HG02588 (cell line): ENCODE measurements around the gene DERL3.
A peak's percentile ranks its signal among the peaks of the same experiment; 100 is the strongest.

Experiments used
- ATAC-seq: cut with Tn5 transposase; IDR thresholded peaks from one replicate; pipeline ENCODE4 v1.9.1; 2021; ENCODE audit warnings: mild to moderate bottlenecking, moderate library complexity; ENCODE audit not compliant: unreplicated experiment

Gene DERL3

GRCh38 chr22:23847991-23848864, 9.4 kb upstream of the DERL3 start:
- ATAC-seq = no peak

- no peak for ATAC-seq
Measured at GRCh38 chr22:23847310-23847920, 8.6 kb upstream of the DERL3 start.

- no peak for ATAC-seq
Measured at GRCh38 chr22:23846081-23846469, 7.3 kb upstream of the DERL3 start.

GRCh38 chr22:23845265-23846080, 6.7 kb upstream of the DERL3 start:
- no peak for ATAC-seq

GRCh38 chr22:23844739-23845202, 6.0 kb upstream of the DERL3 start:
- no peak for ATAC-seq

- no peak for ATAC-seq
Measured at GRCh38 chr22:23842599-23842998, 3.8 kb upstream of the DERL3 start.

- no peak for ATAC-seq
Measured at GRCh38 chr22:23841736-23842445, 3.1 kb upstream of the DERL3 start.

GRCh38 chr22:23841292-23841691, 2.5 kb upstream of the DERL3 start:
- no peak for ATAC-seq

GRCh38 chr22:23840026-23840425, 1.2 kb upstream of the DERL3 start:
- ATAC-seq = no peak

GRCh38 chr22:23837911-23838680, 710 bp downstream of the DERL3 start:
- peak; percentile 5 for ATAC-seq

GRCh38 chr22:23837496-23837859, 1.3 kb downstream of the DERL3 start:
- ATAC-seq = no peak

GRCh38 chr22:23836692-23837495, 1.9 kb downstream of the DERL3 start:
- no peak for ATAC-seq

- ATAC-seq = no peak
Measured at GRCh38 chr22:23836281-23836680, 2.5 kb downstream of the DERL3 start.

GRCh38 chr22:23835484-23836144, 3.2 kb downstream of the DERL3 start:
- ATAC-seq = no peak

- ATAC-seq = no peak
Measured at GRCh38 chr22:23834793-23835483, 3.9 kb downstream of the DERL3 start.

GRCh38 chr22:23834406-23834792, 4.4 kb downstream of the DERL3 start:
- no peak for ATAC-seq

- ATAC-seq = no peak
Measured at GRCh38 chr22:23833911-23834317, 4.9 kb downstream of the DERL3 start.
